ENCODE results near the gene CEP164.
"Not testable (repeated sequence)": the region's sequence is repeated elsewhere in the genome, so short reads cannot be mapped to it uniquely, and the experiment has no call there.

The CEP164 gene

DNA sequence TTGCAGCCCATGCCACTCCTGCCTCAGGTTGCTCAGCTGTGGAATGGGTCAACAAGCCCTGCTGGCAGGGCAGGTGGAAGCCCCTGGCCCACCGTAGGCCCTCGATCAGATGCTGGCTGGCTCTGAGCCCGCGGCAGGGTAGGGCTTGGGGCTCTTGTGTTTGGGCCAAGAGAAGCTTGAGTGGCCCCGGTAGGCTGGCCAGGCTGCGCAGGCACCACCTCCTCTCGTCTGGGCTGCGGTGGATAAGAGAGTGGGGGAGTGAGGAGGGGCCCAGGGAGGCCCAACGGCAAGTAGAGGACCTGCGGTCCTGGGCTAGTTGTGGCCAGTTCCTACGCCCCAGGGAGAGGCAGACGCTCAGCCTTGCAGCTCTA, 115.2 kb downstream of the CEP164 start:
- DNase-seq (ENCODE audit: low read depth) = no peak

DNA sequence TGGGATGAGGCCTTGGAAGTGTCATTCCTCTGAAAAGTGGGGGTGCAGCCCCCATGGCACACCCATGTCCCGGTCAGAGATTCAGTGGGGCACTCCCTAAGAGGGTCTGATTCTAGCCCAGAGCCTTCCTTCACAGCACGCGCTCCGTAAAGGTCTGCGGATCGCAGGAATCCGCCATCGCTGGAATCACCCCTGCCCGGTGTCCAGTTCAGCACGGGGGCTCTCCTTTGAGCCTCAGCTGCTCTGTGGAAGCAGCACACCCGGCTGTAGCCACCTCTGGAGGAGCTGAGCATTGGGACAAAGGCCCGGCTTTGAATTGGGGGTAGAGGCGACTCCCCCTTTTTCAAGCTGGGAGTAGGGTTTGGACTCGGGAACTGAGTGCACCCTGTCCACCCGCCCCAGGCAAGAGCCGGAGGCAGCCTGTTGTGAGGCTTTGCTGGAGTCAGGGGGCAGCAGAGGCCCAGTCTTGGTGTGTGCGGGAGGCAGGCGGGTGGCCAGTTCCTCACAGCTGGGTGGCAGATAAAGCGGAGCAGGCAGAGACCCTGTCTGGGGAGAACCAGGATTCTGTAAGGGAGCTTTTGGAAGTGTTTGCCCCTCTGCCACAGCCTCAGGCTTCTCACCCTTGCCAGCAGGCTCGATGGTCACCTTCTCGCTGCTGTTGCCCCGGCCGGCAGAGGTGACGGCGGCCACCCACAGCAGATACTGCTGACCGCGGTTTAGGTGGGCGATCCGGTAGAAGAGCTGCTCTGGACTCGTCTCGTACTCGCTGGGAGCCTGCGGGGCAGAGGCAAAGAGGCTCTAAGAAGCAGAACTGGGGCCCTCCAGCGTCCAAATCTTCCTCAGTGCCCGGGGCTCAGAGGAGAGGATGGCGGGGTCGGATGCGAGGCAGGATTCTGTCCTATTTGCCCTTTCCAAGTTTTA, 115.9 kb downstream of the CEP164 start:
- DNase-seq (ENCODE audit: low read depth) = no peak

DNA sequence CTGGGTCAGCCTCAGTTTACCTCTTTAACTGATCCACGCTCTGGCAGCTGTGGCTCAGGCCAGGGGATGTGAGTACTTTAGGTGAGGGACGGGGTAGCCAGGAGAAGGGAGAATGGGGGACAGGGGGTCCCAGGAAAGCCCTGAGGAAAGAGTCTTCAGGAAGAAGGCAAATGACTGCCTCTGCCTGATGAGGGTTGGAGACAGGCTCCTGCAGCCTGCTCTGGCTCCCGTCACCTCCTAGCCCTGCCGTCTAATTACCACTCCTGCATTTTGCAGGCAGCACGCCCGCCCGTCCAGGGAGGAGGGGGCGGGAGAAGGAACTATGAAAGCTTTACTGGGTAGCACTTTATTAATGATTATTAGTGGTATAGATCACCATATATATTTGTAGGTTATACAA, 116.6 kb downstream of the CEP164 start:
- DNase-seq (ENCODE audit: low read depth) = no peak

DNA sequence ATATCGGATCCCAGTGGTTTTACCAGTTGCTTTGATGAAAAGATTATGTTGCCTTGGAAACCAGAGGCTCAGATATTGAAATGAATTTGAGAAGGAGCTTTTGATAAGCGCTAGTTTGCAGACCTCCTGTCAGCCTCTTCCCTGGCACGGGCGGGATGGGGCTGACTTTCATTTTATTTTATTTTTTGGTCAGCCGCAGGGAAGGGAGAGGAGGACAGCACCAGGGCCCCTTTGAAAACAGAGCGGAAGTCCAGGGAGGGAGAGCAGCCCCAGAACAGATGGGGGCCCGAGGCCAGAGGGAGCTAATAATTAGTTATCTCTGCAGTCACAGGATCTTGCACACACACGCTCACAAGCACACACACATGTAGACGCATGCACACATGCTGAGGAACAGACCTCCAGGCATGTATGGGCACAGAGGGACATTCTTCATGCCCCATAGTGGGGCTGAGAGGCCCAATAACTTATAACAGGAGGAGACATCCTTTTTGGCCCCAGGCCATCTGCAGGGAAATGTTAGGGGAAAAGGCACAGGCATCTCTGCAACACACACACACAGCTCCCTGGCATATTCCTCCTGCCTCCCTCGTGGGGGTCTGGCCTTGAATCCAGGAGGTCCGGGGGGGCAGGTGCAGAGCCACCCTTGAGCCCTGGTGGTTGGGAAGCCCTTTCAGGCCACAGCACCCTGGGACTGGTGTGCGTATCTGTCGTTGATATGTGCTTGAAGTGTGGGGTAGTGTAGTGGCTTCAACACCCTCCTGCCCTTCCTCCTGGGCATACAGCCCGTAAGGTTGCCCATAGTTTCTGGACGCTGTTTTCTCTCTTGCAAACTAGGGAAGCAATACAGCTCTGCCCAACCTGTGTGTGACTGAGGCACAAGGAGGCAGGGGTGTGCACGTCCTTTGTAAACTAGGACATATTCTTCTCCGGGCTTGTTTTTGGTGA, 117.3 kb downstream of the CEP164 start:
- DNase-seq (ENCODE audit: low read depth) = no peak

DNA sequence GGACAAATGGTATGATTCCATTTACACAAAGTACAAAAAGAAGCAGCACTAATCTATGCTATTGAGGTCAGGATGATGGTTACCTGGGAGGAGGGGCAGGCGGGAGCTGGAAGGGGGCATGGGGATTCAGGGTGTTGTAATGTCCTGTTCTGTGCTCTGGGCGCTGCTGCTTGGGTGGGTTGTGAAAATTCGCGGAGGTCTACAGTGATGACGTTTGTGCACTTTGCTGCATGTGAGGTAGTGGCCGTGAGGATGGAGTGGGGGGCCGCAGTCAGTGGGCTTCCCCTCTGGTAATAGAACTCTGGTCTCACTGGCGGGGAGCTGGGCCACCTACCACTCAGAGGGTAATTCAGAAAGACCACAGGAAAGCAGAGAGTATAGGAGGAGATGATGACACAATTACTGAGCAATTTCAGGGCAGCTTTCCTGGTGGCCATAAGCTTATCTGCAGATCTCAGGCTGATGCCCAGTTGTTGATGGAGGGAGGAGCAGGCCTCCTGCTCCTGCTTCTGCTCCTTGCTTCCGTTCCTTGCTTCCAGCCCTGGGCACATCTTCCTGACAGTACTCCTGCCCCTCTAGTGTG, 121.5 kb downstream of the CEP164 start:
- no peak for DNase-seq (ENCODE audit: low read depth)

DNA sequence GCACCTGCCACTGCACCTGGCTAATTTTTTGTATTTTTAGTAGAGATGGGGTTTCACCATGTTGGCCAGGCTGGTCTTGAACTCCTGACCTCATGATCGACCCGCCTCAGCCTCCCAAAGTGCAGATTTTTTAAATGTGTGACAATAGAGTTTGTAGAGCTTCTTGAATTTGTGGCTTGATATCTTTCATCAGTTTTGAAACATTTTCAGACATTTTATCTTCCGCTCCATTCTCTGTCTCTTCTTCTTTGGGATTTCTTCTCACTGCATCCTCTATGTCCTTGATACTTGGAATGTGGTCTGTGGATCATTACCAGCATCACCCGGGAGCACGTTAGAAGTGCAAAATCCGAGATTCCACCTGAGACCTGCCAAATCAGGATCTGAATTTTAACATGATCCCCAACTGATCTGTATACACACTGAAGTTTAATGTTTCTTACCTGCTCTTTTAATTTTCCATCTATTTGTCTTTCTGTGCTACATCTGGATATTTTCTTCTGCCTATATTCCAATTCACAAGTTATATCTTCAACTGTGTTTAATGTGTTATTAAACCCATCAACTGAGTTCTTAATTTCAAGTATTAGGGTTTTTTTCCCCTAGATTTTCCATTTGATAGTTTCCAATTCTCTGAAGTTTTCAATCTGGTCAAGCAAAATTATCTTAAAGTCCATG, 126.4 kb downstream of the CEP164 start:
- DNase-seq (ENCODE audit: low read depth) = no peak

- DNase-seq (ENCODE audit: low read depth) = no peak
These were observed 126.9 kb downstream of the CEP164 start for GRCh38 chr11:117454564-117454917.

GRCh38 chr11:117456027-117456720, 128.5 kb downstream of the CEP164 start:
- DNase-seq (ENCODE audit: low read depth) = no peak

GRCh38 chr11:117456721-117457029, 129.0 kb downstream of the CEP164 start:
- not testable (repeated sequence) for DNase-seq (ENCODE audit: low read depth)

- DNase-seq (ENCODE audit: low read depth) = no peak
These were observed 129.6 kb downstream of the CEP164 start for GRCh38 chr11:117457031-117457785.

GRCh38 chr11:117457835-117458234, 130.2 kb downstream of the CEP164 start:
- no peak for DNase-seq (ENCODE audit: low read depth)

GRCh38 chr11:117458275-117459122, 130.8 kb downstream of the CEP164 start:
- DNase-seq (ENCODE audit: low read depth) = no peak

- DNase-seq (ENCODE audit: low read depth) = no peak
These were observed 131.7 kb downstream of the CEP164 start for GRCh38 chr11:117459123-117459978.

GRCh38 chr11:117459979-117460300, 132.3 kb downstream of the CEP164 start:
- DNase-seq (ENCODE audit: low read depth) = no peak

- no peak for DNase-seq (ENCODE audit: low read depth)
These were observed 133.9 kb downstream of the CEP164 start for GRCh38 chr11:117461396-117462182.

- DNase-seq (ENCODE audit: low read depth) = no peak
These were observed 134.7 kb downstream of the CEP164 start for GRCh38 chr11:117462183-117462863.

- no peak for DNase-seq (ENCODE audit: low read depth)
These were observed 135.2 kb downstream of the CEP164 start for GRCh38 chr11:117462864-117463247.
